VCaP (cell line): ENCODE measurements around the gene NHLRC2.

Source experiments
- H3K27ac ChIP-seq: fragments of 450-650 bp; 2 replicates; pipeline ENCODE4 v1.5.1; 2017
- CTCF ChIP-seq: fragments of 450-650 bp; conservative IDR thresholded peaks from 2 replicates; pipeline ENCODE4 v1.5.1; 2017; ENCODE audit warnings: mild to moderate bottlenecking, moderate library complexity

The NHLRC2 gene

GRCh38 chr10:113945075-113945686, 90.7 kb downstream of the NHLRC2 start:
- H3K27ac ChIP-seq, result no peak overlapping the region
- no peak for TF ChIP-seq CTCF

- no peak overlapping the region for H3K27ac ChIP-seq
- no peak for TF ChIP-seq CTCF
Measured at GRCh38 chr10:113945687-113946085, 91.2 kb downstream of the NHLRC2 start.

GRCh38 chr10:113947184-113948041, 93.0 kb downstream of the NHLRC2 start:
- no peak overlapping the region for H3K27ac ChIP-seq
- no peak for TF ChIP-seq CTCF

GRCh38 chr10:113948048-113948447, 93.6 kb downstream of the NHLRC2 start:
- H3K27ac ChIP-seq, result no peak overlapping the region
- TF ChIP-seq CTCF, result no peak

GRCh38 chr10:113950268-113950667, 95.8 kb downstream of the NHLRC2 start:
- TF ChIP-seq CTCF, result no peak
- H3K27ac ChIP-seq, result no peak overlapping the region

GRCh38 chr10:113953505-113954272, 99.2 kb downstream of the NHLRC2 start:
- no peak; the same call in 1 of the 2 replicates for TF ChIP-seq CTCF
- H3K27ac ChIP-seq, result no peak overlapping the region

- TF ChIP-seq CTCF, result no peak
- H3K27ac ChIP-seq, result no peak overlapping the region
Measured at GRCh38 chr10:113954409-113954808, 99.9 kb downstream of the NHLRC2 start.
